GM19463 (cell line): ENCODE results near the gene ZIC4.

Source experiments
- ATAC-seq: cut with Tn5 transposase; IDR thresholded peaks from one replicate; pipeline ENCODE4 v1.9.1; 2021; ENCODE audit warnings: mild to moderate bottlenecking, moderate library complexity; ENCODE audit not compliant: unreplicated experiment

The ZIC4 gene

GRCh38 chr3:147371771-147372340, 34.5 kb downstream of the ZIC4 start:
- no peak for ATAC-seq

DNA sequence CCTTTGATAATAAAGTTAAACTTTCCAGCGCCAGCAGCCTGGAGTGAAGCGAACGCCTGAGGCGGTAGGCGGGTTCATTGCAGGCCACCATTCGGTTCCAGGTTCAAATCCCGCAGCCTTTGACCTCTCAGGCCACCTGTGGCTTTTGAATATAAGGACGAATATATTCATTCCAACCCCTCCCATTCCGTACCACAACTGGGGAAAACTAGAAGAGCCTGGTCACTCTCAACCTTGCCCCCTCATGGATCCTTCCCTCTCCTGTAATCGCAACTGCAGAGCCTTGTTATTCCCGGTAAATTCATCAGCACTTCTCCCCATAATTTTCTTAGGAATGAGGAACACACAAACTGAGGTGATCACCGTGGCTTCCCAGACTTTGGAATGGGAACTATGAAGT, 35.2 kb downstream of the ZIC4 start:
- ATAC-seq = no peak

DNA sequence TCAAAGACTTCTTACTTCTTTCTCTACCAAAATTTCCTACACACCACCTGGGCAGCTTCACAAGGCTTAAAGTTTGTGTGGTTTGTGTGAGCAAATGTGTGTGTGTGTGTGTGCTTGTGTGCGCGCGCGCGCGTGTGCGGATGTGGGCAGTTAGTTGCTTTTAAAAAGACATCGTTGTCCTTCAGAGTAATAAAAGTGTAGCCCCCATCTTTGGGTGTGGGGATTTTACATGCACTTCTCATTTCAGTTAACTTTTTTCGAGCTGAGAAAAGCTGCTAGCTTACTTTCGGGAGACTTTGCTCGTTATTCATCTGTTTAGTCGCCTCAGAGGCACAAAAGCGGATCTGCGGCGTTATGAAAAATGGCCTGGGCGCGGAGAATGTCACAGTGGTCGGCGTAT, 36.0 kb downstream of the ZIC4 start:
- ATAC-seq = no peak

DNA sequence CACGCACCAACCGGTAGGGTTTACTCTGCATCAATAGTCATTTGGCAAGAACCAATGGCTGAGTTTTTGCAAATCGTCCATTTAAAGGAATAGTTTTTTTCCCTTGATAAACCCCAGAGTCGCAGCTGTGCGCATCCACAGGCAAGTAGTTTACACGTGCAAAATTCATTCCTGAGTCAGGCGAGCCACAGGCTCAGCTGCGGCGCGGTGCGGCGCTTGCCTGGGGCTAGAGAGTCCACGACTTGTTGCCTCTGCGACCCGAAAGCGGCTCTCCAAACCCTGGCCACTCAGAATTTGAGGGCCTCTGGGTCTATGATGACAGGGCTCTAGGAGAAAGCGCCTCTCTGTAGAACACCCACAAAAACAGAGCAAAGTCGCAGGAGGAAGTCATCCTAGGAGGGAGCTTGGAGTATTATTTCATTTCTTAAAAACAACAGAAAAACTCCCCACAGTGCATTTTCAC, 36.7 kb downstream of the ZIC4 start:
- ATAC-seq = no peak

DNA sequence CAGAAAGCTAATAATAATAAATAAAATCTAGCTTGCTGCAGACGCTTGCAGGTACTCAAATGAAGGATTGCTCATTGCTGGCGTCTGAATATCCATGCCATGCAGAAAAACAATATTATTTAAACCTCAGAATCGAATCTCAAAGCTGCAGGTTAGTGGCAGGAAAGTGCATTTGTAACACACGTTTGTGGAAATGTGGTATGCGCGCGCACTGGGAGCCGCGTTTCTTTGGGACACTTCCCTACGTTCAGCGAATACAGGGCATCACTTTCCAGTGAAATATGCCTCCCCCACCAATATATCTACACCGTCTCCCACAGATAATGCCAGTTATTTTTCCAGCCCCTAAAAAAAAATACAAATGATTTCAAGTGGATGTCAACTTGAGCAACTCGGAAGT, 37.1 kb downstream of the ZIC4 start:
- no peak for ATAC-seq

GRCh38 chr3:147368561-147369221, 37.7 kb downstream of the ZIC4 start:
- ATAC-seq = no peak

DNA sequence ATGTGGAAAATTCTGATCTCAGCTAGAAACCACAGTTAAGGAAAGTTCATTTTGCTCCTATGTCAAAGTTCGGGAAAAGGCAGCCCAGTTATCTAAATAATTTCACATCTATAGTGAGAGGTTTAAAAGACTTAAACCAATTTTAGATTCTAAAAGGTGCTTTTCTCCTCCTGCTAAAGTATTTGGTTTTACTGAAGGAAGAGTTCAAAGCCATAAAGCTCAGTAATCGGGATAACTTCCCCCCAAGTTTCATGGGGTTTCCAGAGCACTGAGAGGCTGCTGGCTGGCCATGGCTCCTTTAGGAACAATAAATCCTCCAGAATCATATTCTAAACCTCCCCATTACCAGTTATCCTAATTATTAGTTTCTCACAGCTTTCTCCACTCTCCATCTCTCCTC, 38.2 kb downstream of the ZIC4 start:
- no peak for ATAC-seq

DNA sequence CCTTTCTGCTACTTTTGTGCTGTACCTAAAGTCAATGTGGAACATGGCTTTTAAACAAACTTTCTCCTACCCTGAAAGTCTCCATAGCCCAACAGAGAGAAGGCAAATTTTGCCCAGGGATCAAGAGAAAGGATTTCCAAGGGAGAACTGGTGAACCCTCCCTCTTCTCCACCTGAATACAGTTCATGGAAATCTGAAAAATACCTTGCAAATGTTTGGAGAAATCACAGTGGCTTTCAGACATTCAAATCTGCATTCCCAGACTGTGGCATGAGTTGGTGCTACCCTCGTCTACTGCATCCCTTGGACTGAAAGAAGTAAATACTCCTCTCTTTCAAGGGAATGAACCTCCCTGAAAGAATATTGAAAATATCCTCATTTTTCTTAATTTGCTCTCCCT, 38.7 kb downstream of the ZIC4 start:
- ATAC-seq = no peak

DNA sequence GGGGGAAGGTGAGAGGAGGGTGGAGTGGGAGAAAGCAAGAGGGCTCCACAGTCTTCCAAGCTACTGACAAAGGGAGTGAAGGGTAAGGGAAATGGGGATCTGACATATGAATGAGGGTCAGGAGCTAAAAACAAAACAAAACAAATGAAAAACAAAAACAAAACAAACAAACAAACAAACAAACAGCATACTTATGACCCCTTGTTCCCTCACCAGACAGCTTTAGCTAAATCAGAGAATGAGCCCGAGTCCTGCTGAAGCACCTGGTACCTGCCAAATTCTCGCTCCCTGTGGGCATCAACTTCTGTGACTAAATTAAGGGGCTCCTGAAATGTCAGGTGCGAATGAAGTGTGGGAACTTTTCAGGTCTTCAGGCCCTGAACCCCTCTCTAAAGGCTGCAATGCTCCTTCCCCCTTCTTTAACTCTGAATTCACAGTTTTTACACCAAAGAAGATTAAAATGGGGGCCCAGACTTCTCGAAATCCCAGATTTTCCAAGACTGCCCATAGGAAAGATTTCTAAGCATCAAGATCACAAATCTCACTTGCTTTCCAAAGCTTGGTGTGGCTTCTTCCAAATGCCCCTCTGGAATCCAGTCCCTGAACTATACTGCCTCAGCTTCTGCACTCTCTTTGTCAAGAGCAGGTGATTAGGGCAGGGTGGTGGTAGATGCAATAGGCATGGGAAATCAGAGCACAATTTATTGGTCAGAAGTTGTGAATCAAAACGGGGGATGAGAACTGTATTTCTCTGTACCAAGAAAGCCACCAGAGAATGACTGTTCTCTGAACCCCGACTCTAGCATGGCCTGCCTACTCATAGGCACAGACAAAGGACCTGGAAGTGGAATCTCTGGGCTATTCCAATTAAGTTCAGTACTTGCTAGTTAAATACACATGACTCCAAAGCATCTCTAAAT, 40.9 kb downstream of the ZIC4 start:
- no peak for ATAC-seq

GRCh38 chr3:147364771-147365170, 41.6 kb downstream of the ZIC4 start:
- no peak for ATAC-seq

GRCh38 chr3:147361454-147362420, 44.6 kb downstream of the ZIC4 start:
- peak; percentile 65 for ATAC-seq

DNA sequence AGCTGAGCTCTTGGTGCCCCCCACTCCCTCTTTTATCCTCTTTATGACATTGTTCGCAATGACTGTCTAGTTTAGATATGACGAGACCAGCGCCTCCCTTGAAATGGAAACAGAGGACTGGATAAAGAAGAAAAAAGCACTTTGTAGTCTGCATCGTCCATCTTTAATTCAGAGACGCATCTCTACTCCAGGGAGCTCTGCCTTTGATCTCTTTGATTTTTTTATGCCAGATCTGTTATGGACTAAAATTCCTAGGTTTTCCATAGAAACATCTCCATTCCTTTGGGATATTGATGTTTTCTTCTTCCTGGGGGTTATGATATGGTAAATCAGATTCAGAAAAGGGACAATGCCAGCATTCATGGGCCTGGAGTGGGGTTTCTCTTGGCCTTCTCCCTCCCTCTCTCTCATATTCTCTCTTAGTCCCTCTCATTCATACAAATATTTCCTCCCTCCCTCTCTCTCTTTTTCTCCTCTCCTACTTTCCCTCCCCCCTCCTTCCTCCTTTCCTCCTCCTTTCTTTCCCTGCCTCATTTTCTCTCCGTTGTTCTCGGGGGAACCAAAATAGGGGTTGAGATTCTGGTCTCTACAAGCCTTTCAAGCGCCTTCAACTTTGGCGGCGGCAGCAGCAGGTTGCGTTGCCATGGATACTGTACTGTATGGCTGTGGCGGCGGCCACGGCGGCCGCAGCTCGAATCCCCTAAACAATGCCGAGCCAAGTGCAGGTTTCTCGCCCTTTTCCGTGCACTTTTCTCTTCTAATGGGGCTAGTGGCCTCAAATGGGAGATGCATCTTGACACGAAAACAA, 45.5 kb downstream of the ZIC4 start:
- ATAC-seq = no peak

- ATAC-seq = no peak
Measured at GRCh38 chr3:147360051-147360439, 46.3 kb downstream of the ZIC4 start.

- ATAC-seq = no peak
Measured at GRCh38 chr3:147359177-147360050, 46.9 kb downstream of the ZIC4 start.

GRCh38 chr3:147358144-147358992, 48.0 kb downstream of the ZIC4 start:
- ATAC-seq = no peak

DNA sequence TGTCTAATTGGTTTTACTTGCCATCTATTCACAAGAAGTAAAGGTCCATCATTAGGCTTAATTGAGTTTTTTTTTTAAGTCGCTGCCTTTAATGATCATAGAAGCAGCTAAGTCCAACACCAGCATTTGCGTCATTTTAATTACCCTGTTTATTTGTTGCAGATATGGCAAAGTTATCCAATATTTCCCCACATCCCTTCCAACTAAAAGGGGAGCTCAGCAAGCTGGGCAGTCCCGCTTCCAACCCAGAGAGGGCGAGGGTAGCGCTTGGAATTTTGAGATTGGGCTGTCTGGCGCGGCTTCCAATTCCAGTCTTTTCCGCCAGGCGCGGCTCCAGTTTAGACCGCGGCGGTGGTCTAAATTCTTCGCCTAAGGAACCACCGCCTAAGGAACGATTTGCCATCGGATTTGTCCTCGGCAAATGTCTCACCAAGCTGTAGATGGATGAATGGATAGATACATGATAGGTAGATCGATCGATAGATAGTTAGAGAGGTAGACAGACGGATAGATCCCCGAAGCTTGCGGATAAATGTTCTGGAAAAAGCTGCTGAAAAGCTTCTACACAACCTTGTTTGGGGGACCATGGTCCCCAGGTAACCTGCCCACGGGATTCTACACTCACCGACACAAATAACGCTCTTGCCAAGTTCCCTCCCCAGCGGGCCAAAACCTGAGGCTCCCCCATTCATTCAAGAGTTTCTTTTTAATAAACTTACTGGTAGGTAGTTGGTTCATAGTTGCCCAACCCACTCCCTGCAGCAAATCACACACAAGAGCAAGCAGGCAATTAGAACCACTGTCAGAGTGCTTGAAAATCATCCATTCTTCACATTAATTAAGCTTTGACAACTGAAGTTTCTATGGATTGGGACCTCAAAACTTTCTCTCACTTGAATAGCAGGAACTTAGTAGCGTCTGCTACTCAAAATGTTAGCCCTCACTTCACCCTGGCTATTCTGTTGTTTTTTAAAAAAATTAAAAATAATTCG, 49.1 kb downstream of the ZIC4 start:
- ATAC-seq = no peak
